ENCODE data around the gene CLUH.
"Not testable (repeated sequence)": the region's sequence is repeated elsewhere in the genome, so short reads cannot be mapped to it uniquely, and the experiment has no call there.

- not testable (repeated sequence) for TF ChIP-seq POLR2A (IDR thresholded peaks at IDR 0.05; ENCODE audit: low read length); GATA1 (IDR thresholded peaks at IDR 0.05; ENCODE audit: low read depth, low read length)
These were observed 52.2 kb downstream of the CLUH start for GRCh38 chr17:2659337-2659736.

Measured in erythroblast (primary cell).